Skeletal muscle satellite cell (primary cell): Measurements from ENCODE around the gene PEPD.
"Not testable (repeated sequence)": the region's sequence is repeated elsewhere in the genome, so short reads cannot be mapped to it uniquely, and the experiment has no call there.

Experiments used
- H3K27me3 ChIP-seq: 2 replicates; pipeline ENCODE4 v1.7.0; 2013; ENCODE audit warnings: low read length; ENCODE audit not compliant: control insufficient read depth, insufficient read depth
- H3K36me3 ChIP-seq: 2 replicates; pipeline ENCODE4 v1.7.0; 2013; ENCODE audit warnings: mild to moderate bottlenecking, control low read depth, low read length; ENCODE audit not compliant: insufficient read depth
- H3K4me1 ChIP-seq: 2 replicates; pipeline ENCODE4 v1.7.0; 2013; ENCODE audit warnings: low read length; ENCODE audit not compliant: control insufficient read depth, insufficient read depth
- H3K4me2 ChIP-seq: 2 replicates; pipeline ENCODE4 v1.7.0; 2013; ENCODE audit warnings: mild to moderate bottlenecking, low read length
- H3K4me3 ChIP-seq: 2 replicates; pipeline ENCODE4 v1.7.0; 2013; ENCODE audit warnings: low read length
- H3K9ac ChIP-seq: 2 replicates; pipeline ENCODE4 v1.7.0; 2013; ENCODE audit warnings: mild to moderate bottlenecking, low read depth, low read length, moderate library complexity
- H3K9me3 ChIP-seq: replicated peaks from 2 replicates; pipeline ENCODE4 v1.7.0; 2013; ENCODE audit warnings: mild to moderate bottlenecking, control low read depth, low read length

The PEPD gene

DNA sequence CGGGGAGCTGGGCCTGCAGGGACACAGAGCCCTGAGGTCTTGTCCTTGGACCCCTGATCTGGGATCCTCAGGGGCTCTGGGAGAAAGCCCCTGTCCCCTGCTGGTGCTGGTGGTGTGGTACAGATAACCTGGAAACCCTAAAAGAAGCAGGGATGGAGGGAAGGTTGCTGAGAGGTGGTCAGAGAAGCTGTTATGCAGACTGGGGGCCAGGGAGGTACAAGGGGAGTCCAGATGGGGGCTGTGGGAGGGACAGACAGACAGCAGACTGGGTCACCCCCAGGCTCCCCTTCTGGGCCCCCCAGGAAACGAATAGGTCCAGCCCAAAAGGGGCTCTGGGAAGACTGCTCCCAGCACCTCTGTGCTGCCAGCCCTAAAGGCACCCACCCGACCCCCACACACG lies 34.7 kb upstream of the PEPD start:
- Histone ChIP-seq H3K4me3 (no peak overlapping the region), H3K9me3 (no peaks in the 10 kb centered on the region), H3K36me3 (no peaks in the 10 kb centered on the region), H3K9ac (no peak overlapping the region), H3K4me2 (no peak overlapping the region), H3K4me1 (no peaks in the 10 kb centered on the region), H3K27me3 (peaks cover 18% of the 10 kb centered on the region)

DNA sequence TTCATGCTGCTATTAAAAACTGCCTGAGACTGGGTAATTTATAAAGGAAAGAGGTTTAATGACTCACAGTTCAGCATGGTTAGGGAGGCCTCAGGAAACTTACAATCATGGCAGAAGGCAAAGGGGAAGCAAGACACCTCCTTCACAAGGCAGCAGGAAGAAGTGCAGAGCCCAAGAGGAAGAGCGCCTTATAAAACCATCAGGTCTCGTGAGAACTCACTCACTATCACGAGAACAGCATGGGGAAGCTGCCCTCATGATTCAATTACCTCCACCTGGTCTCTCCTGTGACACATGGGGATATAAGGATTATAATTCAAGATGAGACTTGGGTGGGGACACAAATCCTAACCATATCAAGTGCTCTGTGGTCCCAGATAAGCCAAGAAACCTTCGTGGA lies 34.1 kb upstream of the PEPD start:
- not testable (repeated sequence) for H3K36me3 ChIP-seq, H3K9me3 ChIP-seq, H3K4me2 ChIP-seq, H3K4me3 ChIP-seq, H3K9ac ChIP-seq, H3K4me1 ChIP-seq
- peaks cover 18% of the 10 kb centered on the region for H3K27me3 ChIP-seq

DNA sequence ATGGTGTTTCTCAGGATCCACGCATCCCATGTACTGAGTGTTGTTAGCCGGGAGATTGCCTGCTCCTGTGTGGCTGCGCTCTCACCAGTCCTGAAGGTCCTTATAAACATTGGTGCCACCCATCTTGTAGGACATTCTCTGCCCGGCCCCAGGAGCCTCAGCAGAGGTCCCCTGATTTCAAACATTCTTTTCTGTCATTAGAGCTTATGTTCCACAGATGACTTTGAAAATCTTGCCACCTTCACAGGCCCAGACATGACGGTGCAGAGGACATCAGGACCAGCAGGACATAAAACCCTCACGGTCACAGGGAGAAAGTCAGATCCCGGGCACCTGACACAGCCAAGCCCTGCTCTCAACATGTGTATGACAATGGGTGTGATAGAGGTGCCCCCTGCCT lies 33.2 kb upstream of the PEPD start:
- no peaks in the 10 kb centered on the region for H3K36me3 ChIP-seq
- H3K4me2 ChIP-seq: no peak overlapping the region
- no peak overlapping the region for H3K4me3 ChIP-seq
- H3K4me1 ChIP-seq: no peaks in the 10 kb centered on the region
- H3K27me3 ChIP-seq: peaks cover 18% of the 10 kb centered on the region
- H3K9ac ChIP-seq: no peak overlapping the region
- no peaks in the 10 kb centered on the region for H3K9me3 ChIP-seq

DNA sequence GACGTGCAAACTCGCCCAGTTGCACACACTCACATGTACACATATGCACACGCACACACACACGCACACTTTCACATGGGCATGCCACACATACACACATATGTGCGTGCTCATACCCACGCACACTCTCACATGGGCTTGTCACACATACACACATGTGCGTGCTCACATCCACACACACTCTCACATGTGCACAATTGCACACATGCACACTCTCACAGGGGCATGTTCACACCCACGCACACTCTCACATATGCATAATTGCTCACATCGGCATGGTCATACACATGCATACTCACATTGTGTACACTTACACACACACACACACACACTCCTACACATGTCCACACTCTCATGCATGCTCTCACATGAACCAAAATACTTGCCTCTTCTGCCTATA lies 32.8 kb upstream of the PEPD start:
- H3K9ac ChIP-seq: no peak overlapping the region
- no peak overlapping the region for H3K4me3 ChIP-seq
- H3K27me3 ChIP-seq: peaks cover 18% of the 10 kb centered on the region
- H3K4me1 ChIP-seq: no peaks in the 10 kb centered on the region
- H3K4me2 ChIP-seq: no peak overlapping the region
- no peaks in the 10 kb centered on the region for H3K9me3 ChIP-seq
- no peaks in the 10 kb centered on the region for H3K36me3 ChIP-seq

DNA sequence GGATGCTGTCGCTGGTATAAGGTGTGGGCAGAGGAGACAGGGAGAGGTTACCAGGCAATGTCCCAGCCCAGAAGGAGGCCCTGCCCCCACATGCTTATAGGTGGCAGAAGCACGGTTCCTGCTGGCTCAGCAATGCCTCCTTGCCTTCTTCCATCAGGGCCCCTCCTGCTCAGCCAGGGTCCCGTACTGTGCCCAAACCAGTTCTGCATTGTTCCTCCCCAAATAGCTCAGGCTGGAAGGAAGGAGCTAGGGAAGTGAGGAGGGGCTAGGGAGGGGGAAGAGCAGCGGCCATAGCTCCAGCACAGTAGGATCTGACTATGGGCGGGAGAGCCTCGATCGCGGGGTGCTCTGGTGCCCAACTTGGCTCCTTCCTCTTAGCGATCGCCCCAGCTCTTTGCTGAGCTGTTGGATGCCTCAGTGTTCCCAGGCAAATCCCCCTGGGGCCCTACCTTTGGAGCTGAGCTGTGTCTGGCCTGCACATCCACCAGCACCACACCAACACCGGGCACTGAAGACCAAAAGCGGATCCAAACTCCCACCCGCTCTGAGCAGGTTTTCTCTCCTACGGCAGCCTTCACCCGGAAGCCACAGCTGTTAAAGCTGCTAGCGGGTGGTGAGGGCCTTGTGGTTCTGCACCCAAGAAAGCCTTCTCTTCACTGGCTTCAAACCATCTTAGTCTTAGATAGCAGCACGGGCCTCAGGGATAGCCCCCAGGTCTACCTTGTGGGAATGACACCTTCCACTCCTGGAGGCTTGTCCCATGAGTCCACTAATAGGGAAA lies 32.1 kb upstream of the PEPD start:
- Histone ChIP-seq H3K4me3 (no peak overlapping the region), H3K9me3 (no peaks in the 10 kb centered on the region), H3K4me1 (no peaks in the 10 kb centered on the region), H3K4me2 (no peak overlapping the region), H3K36me3 (no peaks in the 10 kb centered on the region), H3K27me3 (peaks cover 13% of the 10 kb centered on the region), H3K9ac (no peak overlapping the region)

DNA sequence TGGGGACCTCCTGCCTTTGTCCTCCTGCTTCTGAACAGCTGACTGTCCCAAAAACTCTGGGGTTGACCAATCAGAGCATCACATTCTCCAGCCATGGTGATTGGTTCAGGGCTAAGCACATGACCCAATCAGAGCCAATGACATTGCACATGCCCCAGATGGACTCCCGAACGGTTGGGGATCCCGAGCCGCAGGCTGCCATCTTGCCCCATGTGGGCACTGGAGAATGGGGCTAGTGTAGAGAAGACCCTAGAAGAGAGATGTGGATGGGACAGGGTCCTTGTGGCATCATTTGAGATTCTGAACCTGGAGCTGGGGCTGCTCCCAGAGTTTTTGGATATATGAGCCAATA lies 31.3 kb upstream of the PEPD start:
- Histone ChIP-seq H3K9ac (no peak overlapping the region), H3K27me3 (peaks cover 5% of the 10 kb centered on the region), H3K4me1 (no peaks in the 10 kb centered on the region), H3K36me3 (no peaks in the 10 kb centered on the region), H3K4me2 (no peak overlapping the region), H3K4me3 (no peak overlapping the region), H3K9me3 (no peaks in the 10 kb centered on the region)

DNA sequence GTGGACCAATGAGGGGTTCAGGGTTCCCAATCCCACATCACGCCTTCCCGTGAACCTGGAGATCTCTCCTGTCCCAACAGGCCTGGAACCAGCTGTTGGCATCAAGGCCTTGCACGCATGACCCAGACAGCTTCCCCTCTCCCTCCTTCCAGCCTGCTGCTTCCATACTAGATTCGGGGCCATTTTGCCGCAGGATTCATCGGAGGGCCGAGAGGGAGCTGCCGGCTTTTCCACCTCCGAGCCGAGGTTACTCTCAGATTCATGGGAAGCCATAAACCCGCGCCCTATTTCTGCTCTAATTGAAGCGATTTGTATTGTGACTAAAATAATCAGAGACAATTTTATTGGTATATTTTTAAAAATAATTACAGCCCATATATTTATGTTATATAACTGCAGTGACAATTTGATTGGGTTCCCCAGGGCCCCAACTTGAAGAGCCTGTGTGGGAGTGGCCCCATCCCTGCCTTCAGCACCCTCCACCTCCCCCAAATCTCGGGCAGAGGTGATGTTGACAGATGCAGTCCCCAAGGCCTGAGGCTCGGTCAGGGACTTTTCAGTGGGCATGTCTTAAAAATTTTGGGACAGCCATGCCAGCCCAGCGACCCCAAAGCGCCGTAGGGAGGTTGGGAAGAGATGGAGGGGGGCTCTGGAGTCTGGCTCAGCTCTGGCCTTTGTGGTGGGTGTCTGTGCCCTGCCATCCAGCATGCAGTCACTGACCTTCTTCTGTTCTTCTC lies 30.8 kb upstream of the PEPD start:
- Histone ChIP-seq H3K9ac (no peak overlapping the region), H3K4me1 (no peaks in the 10 kb centered on the region), H3K4me2 (no peak overlapping the region), H3K36me3 (no peaks in the 10 kb centered on the region), H3K27me3 (no peaks in the 10 kb centered on the region), H3K9me3 (no peaks in the 10 kb centered on the region), H3K4me3 (no peak overlapping the region)

DNA sequence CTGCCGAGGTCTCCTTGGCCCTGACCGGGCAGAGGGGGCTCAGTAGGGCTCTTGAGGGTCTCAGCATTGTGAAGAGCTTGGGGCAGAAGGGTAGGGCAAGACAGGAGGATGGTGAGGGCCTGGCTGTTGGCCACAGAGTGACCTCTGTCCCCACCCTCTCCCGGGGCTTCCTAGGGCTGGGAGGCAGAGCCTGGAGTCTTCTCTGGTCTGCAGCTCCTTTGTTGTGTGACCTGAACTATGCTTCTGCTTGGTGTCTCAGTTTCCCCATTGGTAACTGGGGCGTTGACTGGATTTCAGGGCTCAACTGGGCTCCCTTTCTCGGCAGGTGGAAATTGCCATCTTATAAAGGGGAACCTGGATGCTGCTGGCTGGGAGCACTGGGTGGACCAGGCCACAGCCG lies 30.1 kb upstream of the PEPD start:
- Histone ChIP-seq H3K9ac (no peak overlapping the region), H3K4me3 (no peak overlapping the region), H3K4me2 (no peak overlapping the region), H3K27me3 (peaks cover 2% of the 10 kb centered on the region), H3K9me3 (no peaks in the 10 kb centered on the region), H3K36me3 (no peaks in the 10 kb centered on the region), H3K4me1 (no peaks in the 10 kb centered on the region)

DNA sequence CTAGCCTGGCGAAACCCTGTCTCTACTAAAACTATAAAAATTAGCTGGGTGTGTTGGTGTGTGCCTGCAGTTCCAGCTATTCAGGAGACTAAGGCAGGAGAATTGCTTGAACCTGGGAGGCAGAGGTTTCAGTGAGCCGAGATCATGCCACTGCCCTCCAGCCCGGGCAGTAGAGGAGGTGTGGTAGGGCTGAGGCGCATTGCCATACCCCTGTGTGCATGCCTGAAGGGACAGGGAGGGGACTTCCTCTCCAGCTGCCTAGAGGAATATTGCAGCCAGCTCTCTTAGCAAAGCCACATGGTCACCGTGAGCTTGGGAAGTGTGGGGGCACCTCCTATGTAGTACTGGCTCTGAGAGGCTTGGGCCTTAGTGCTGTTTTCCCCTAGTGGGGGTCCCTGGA lies 29.2 kb upstream of the PEPD start:
- Histone ChIP-seq H3K4me1 (no peaks in the 10 kb centered on the region), H3K4me3 (no peak overlapping the region), H3K36me3 (no peaks in the 10 kb centered on the region)

DNA sequence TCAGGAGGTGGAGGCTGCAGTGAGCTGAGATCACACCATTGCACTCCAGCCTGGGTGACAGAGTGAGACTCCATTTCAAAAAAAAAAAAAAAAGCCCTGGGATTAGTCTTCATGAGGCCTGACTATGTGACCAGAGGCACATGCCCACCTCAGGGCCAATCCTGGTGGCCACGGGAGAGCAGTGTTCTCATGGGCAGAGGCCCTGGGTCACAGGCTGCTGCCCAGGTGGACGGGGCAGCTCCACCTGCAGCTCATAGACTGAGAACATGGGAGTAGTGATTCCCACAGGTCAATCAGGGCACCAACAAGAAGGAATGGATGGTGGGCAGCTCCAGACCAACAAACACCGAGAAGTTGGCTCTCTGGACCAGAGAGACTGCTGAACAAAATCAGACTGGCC lies 26.1 kb upstream of the PEPD start:
- Histone ChIP-seq H3K4me1 (no peaks in the 10 kb centered on the region), H3K4me3 (no peak overlapping the region), H3K4me2 (no peak overlapping the region), H3K9me3 (no peaks in the 10 kb centered on the region), H3K27me3 (peaks cover 10% of the 10 kb centered on the region), H3K36me3 (no peaks in the 10 kb centered on the region), H3K9ac (no peak overlapping the region)

More for the DNA sequence above, 29.2 kb upstream of the PEPD start:
- H3K4me2 ChIP-seq: no peak overlapping the region
- H3K9ac ChIP-seq: no peak overlapping the region
- peaks cover 2% of the 10 kb centered on the region for H3K27me3 ChIP-seq
- H3K9me3 ChIP-seq: no peaks in the 10 kb centered on the region

DNA sequence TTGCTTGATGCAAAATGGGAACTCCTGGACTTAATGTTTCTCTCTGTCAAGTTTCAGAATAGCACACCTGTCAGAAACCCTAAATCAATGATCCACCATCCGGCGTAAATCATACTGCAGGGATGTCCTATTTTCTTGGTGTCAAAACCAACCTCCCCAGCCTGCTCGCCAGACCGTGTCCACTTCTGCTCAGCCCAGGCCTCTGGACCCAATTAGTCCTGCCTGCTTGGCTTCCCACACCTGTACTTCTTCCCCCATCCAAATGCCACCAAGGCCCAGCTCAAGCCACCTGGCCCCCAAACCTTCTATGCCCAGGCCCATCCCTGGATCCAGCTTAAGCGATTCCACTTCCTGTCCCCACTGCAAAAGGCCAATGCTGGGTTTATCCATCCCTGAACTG lies 25.1 kb upstream of the PEPD start:
- no peak overlapping the region for H3K4me2 ChIP-seq
- H3K9me3 ChIP-seq: no peaks in the 10 kb centered on the region
- H3K9ac ChIP-seq: no peak overlapping the region

More for the DNA sequence above, 25.1 kb upstream of the PEPD start:
- no peaks in the 10 kb centered on the region for H3K4me1 ChIP-seq
- H3K36me3 ChIP-seq: no peaks in the 10 kb centered on the region
- no peak overlapping the region for H3K4me3 ChIP-seq
- H3K27me3 ChIP-seq: peaks cover 11% of the 10 kb centered on the region
